MCF 10A (cell line): Measurements from ENCODE around the gene PRR33. TPM values are rescaled to one million over a fixed set of nuclear protein-coding genes. Genes with fewer than 3 reads are reported as not detected.

Experiments
- BruUV-seq: library from RNA; stranded (reverse); fragments of 400-500 nt; replicated peaks from 2 replicates; lab custom pipeline; 2021; lab: Mats Ljungman, UMichigan
- CTCF ChIA-PET: fragments of 300-600 bp; sonication (Branson Sonifier 250); formaldehyde crosslinking; extraction: SDS; loops from one replicate; lab custom pipeline; 2021; ENCODE audit warnings: antibody characterized with exemption, inconsistent platforms; lab: Yijun Ruan, JAX
- POLR2A ChIA-PET: fragments of 300-600, 350-650 bp; sonication (Branson Sonifier 250); formaldehyde crosslinking; extraction: SDS; loops from one replicate; lab custom pipeline; 2020; ENCODE audit warnings: antibody characterized with exemption, inconsistent platforms; lab: Yijun Ruan, JAX
- DNase-seq: peaks from one replicate; pipeline ENCODE4 v3.0.0-alpha.2; 2018; ENCODE audit not compliant: unreplicated experiment
- H3K27ac Mint-ChIP-seq: one replicate; pipeline ENCODE4 v1.8.0; 2022; ENCODE audit warnings: mild to moderate bottlenecking, low read depth, mixed read lengths; ENCODE audit not compliant: unreplicated experiment
- H3K27me3 Mint-ChIP-seq: one replicate; pipeline ENCODE4 v1.8.0; 2022; ENCODE audit warnings: mixed read lengths; ENCODE audit not compliant: insufficient read depth, unreplicated experiment
- H3K36me3 Mint-ChIP-seq: one replicate; pipeline ENCODE4 v1.8.0; 2022; ENCODE audit warnings: mild to moderate bottlenecking, moderate library complexity, mixed read lengths; ENCODE audit not compliant: insufficient read depth, unreplicated experiment
- H3K4me1 Mint-ChIP-seq: one replicate; pipeline ENCODE4 v1.8.0; 2022; ENCODE audit warnings: mixed read lengths; ENCODE audit not compliant: insufficient read depth, unreplicated experiment
- H3K4me3 Mint-ChIP-seq: one replicate; pipeline ENCODE4 v1.8.0; 2022; ENCODE audit warnings: mild to moderate bottlenecking, moderate library complexity, mixed read lengths; ENCODE audit not compliant: unreplicated experiment
- H3K9me3 Mint-ChIP-seq: one replicate; pipeline ENCODE4 v1.8.0; 2022; ENCODE audit warnings: mixed read lengths; ENCODE audit not compliant: unreplicated experiment
- CTCF ChIP-seq: fragments of 200-600 bp; IDR thresholded peaks from one replicate; pipeline ENCODE4 v1.8.0; 2022; ENCODE audit warnings: antibody characterized with exemption, mild to moderate bottlenecking; ENCODE audit not compliant: unreplicated experiment
- intact Hi-C: fragments of 100-400 bp; cut with micrococcal nuclease; formaldehyde crosslinking; loops from 2 replicates; pipeline ENCODE4 v1.14.1; 2022
- total RNA-seq: library from RNA; stranded (reverse); gene quantifications from 2 replicates; pipeline ENCODE4 v1.2.3, GENCODE V29; 2022

Gene PRR33
- total RNA-seq, 1 experiment from 2014 or later = not detected

DNA sequence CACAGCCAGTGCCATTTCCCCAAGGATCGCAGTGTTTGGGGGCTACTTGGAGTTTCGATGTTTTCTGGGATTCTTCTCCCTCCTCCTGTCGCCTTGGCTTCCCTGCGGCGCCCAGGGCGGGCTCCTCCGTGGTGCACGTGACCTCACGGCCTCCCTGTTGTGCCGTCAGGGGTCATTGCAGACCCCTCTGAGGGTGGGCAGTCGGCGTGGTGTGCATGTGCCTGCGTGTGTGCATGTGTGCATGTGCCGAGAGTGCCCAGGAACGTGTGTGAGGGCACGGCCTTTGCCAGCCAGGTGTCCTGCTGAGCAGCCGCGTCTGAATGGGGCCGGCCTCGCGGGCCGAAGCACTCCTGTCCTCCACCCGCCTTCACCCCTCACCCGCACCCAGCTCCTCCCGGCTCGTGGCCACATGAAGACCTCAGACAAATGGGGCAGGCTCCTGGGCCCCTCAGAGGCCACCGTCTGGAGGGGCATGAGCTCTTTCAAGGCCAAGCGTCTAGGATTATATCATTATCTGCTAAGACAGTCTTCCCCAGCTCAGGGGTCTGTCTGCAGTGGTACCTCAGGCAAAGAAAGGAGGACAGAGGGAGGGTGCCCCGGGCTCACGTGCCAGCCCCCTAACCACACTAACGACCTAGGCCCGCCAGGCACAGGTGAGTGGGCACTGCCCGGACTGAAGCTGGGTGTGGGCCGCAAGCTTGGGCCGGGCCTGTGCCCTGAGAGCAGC is 46.1 kb upstream of the PRR33 start:
- no TSS peak for BruUV-seq
- H3K27ac Mint-ChIP-seq = no peak overlapping the region

GRCh38 chr11:1936781-1937615 is 45.3 kb upstream of the PRR33 start:
- peaks cover 20% of the 10 kb centered on the region for H3K27me3 Mint-ChIP-seq
- no peak overlapping the region for H3K4me3 Mint-ChIP-seq
- DNase-seq = no peak
- H3K27ac Mint-ChIP-seq = no peak overlapping the region
- no peaks in the 10 kb centered on the region for H3K9me3 Mint-ChIP-seq
- ChIA-PET CTCF (interaction anchor here (0.6 to 1.0 kb wide), 2 partner anchors 62 to 243 kb away, joined by 3 read pairs; no protein-coding TSS in a partner anchor), POLR2A (no interaction called here)
- BruUV-seq = no TSS peak
- H3K36me3 Mint-ChIP-seq = no peaks in the 10 kb centered on the region
- no peak for TF ChIP-seq CTCF
- H3K4me1 Mint-ChIP-seq = no peaks in the 10 kb centered on the region
- intact Hi-C loops = no loop called here

More for the DNA sequence above, 46.1 kb upstream of the PRR33 start:
- CTCF ChIA-PET = interaction anchor here (0.6 to 0.8 kb wide), 4 partner anchors 15 to 67 kb away, joined by 3 to 4 read pairs (median 3); no protein-coding TSS in a partner anchor
- POLR2A ChIA-PET = no interaction called here
- DNase-seq = no peak
- Mint-ChIP-seq H3K4me3 (no peak overlapping the region), H3K27me3 (peaks cover 14% of the 10 kb centered on the region), H3K4me1 (no peaks in the 10 kb centered on the region), H3K36me3 (no peaks in the 10 kb centered on the region), H3K9me3 (no peaks in the 10 kb centered on the region)
- intact Hi-C loops = no loop called here
- TF ChIP-seq CTCF = no peak

DNA sequence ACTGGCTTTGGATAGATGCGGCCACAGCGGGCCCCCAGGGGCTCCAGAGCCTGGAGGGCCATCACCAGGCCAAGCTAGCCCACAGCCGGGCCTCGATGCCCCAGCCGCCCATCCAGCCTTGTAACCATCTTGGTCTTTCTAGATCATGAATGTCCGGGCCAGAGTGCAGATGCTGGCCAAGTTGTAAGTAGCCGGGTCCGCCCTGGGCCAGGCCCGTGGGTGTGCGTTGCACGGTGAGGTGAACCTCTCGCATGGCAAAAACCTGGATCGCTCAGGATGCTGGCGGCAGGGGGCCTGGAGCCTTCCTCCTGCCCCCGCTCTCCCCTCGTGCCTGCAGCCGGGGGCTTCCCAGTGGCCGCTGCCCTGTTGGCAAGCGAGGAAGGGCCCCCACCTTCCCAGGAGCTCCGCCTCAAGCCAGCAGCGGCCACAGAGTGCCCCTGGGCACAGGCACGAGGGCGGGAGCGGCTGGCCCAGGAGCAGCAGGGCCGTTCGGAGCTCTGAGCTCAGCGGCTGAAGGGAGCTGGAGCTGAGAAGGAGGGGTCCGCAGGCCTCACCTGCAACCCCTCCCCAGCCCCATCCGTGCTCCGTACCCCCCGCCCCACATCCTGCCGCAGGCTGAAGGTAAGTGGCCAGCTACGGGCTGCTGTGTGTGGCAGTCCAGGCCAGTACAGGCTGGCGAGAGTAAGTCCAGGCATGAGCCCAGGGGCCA is 44.5 kb upstream of the PRR33 start:
- no peak for DNase-seq
- peaks cover 5% of the 10 kb centered on the region for H3K4me1 Mint-ChIP-seq
- no peak overlapping the region for H3K27ac Mint-ChIP-seq
- no peaks in the 10 kb centered on the region for H3K9me3 Mint-ChIP-seq
- intact Hi-C loops = no loop called here
- H3K4me3 Mint-ChIP-seq = no peak overlapping the region
- CTCF ChIA-PET = interaction anchor here (0.6 to 1.0 kb wide), 3 partner anchors 8 to 242 kb away, joined by 3 read pairs; no protein-coding TSS in a partner anchor
- peaks cover 20% of the 10 kb centered on the region for H3K27me3 Mint-ChIP-seq
- no peaks in the 10 kb centered on the region for H3K36me3 Mint-ChIP-seq
- no TSS peak for BruUV-seq
- POLR2A ChIA-PET = no interaction called here
- TF ChIP-seq CTCF = no peak
